Measurements from ENCODE around the gene CBR4. TPM values are rescaled to one million over a fixed set of nuclear protein-coding genes. Genes with fewer than 3 reads are reported as not detected.

The CBR4 gene
- total RNA-seq, 1 experiment from 2014 or later: 12.6 TPM

DNA sequence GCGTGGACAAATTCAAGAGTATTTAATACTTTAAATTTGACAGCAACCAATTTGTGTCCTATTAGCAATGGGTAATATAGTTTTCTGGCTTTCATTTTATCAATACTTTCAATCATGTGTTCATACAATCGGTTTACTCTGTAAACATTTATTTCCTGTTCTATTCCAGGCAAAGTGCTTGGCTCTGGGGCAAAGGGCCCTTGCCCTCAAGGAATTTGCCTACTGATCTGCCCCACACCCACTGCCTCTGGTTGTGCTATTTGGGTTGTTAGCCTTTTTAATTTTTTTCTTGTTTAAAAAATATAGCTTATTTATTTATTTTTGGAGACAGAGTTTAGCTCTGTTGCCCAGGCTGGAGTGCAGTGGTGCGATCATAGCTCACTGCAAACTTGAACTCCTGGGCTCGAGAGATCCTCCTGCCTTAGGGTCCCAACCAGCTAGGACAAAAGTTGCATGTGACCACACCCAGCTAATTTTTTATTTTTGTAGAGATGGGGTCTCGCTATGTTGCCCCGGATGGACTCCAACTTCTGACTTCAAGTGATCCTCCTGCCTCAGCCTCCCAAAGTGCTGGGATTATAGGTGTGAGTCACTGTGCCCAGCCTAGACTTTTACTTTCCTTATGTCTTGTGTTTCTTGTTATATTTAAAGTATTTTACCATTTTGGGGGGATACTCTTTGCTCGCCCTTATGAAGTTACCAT, 30.7 kb upstream of the CBR4 start:
- Histone ChIP-seq H2AFZ (ENCODE audit: low read length) (no peak overlapping the region), H3K9me2 (replicated peaks; ENCODE audit: low read length) (no peaks in the 10 kb centered on the region), H3K36me3 (ENCODE audit: low read depth, low read length) (no peaks in the 10 kb centered on the region), H3K4me3 (ENCODE audit: low read length) (no peak overlapping the region), H3K27ac (ENCODE audit: low read length) (no peak overlapping the region), H3K9me3 (ENCODE audit: low read length) (no peaks in the 10 kb centered on the region), H3K27me3 (ENCODE audit: low read length) (no peaks in the 10 kb centered on the region), H3K9ac (ENCODE audit: low read length) (no peak overlapping the region), H3K4me2 (ENCODE audit: low read length) (peak overlapping the region; percentile 22; the same call in 1 of the 2 replicates), H3K4me1 (ENCODE audit: insufficient read depth, low read length) (peaks cover 23% of the 10 kb centered on the region; the same call in 1 of the 2 replicates), H4K20me1 (ENCODE audit: low read length) (no peaks in the 10 kb centered on the region), H3F3A (ENCODE audit: low read length, unreplicated experiment) (no peaks in the 10 kb centered on the region), H3K79me2 (ENCODE audit: low read length) (no peaks in the 10 kb centered on the region)
- ChIA-PET CTCF (no interaction called here), POLR2A (ENCODE audit: unreplicated experiment) (no interaction called here)
- TF ChIP-seq, protein P1, sequence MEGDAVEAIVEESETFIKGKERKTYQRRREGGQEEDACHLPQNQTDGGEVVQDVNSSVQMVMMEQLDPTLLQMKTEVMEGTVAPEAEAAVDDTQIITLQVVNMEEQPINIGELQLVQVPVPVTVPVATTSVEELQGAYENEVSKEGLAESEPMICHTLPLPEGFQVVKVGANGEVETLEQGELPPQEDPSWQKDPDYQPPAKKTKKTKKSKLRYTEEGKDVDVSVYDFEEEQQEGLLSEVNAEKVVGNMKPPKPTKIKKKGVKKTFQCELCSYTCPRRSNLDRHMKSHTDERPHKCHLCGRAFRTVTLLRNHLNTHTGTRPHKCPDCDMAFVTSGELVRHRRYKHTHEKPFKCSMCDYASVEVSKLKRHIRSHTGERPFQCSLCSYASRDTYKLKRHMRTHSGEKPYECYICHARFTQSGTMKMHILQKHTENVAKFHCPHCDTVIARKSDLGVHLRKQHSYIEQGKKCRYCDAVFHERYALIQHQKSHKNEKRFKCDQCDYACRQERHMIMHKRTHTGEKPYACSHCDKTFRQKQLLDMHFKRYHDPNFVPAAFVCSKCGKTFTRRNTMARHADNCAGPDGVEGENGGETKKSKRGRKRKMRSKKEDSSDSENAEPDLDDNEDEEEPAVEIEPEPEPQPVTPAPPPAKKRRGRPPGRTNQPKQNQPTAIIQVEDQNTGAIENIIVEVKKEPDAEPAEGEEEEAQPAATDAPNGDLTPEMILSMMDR (conservative IDR thresholded peaks at IDR 0.05; ENCODE audit: low read depth, low read length): no peak
- TF ChIP-seq EZH2 (IDR thresholded peaks at IDR 0.05; ENCODE audit: low read length, unreplicated experiment) (no peak), EZH2phosphoT487 (IDR thresholded peaks at IDR 0.05; ENCODE audit: borderline replicate concordance, low read length) (no peak)
- no peak for ATAC-seq
- no TSS peak for BruUV-seq (replicated peaks)
- intact Hi-C loops (cut with micrococcal nuclease): no loop called here
- DNase-seq: peak; percentile 28

DNA sequence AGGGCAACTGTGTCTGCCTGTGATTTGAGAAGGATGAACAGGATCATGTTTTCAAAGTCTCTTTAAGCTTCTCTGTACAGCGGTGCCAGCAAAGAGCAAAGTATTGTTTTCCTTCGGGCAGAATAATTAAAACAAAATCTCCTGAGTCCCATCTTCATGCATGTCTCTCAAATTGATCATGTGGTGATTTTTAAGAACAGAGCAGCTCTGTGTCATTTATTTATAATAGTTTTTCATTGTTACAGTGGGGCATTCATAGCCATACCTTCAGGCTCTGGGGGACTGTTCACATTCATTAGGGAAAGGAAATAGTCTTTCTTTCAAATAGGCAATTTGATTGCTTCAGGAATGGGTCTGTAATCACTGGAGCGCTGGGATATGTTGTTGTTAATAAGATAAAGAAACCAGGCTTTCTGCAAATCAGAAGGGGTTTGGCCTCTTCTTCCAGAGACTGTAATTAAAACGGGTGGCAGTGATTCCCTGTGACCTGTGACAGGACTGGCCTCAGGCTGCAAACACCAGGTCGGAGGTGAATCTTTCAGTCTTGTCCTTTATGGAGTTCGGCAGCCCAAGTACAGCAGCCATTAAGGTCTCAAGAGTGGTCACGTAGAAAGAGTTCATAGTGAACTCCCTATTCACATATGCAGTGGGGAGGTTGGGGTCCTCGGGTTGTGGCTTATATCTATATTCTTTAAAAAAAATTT, 29.3 kb upstream of the CBR4 start:
- no peak for ATAC-seq
- CTCF ChIA-PET: no interaction called here

More for the DNA sequence above, 29.3 kb upstream of the CBR4 start:
- no peaks in the 10 kb centered on the region for H3F3A ChIP-seq (ENCODE audit: low read length, unreplicated experiment)
- no peaks in the 10 kb centered on the region for H3K79me2 ChIP-seq (ENCODE audit: low read length)
- H3K4me2 ChIP-seq (ENCODE audit: low read length): no peak overlapping the region
- peaks cover 23% of the 10 kb centered on the region; the same call in 1 of the 2 replicates for H3K4me1 ChIP-seq (ENCODE audit: insufficient read depth, low read length)
- no peak for TF ChIP-seq EZH2 (IDR thresholded peaks at IDR 0.05; ENCODE audit: low read length, unreplicated experiment)
- no peak for TF ChIP-seq EZH2phosphoT487 (IDR thresholded peaks at IDR 0.05; ENCODE audit: borderline replicate concordance, low read length)
- TF ChIP-seq, protein P1 (conservative IDR thresholded peaks at IDR 0.05; ENCODE audit: low read depth, low read length): no peak
- BruUV-seq (replicated peaks): no TSS peak
- no peak for DNase-seq
- intact Hi-C loops (cut with micrococcal nuclease): no loop called here
- no peak overlapping the region for H3K4me3 ChIP-seq (ENCODE audit: low read length)
- H3K9me3 ChIP-seq (ENCODE audit: low read length): no peaks in the 10 kb centered on the region
- H2AFZ ChIP-seq (ENCODE audit: low read length): no peak overlapping the region
- no peaks in the 10 kb centered on the region for H3K36me3 ChIP-seq (ENCODE audit: low read depth, low read length)
- H3K9ac ChIP-seq (ENCODE audit: low read length): no peak overlapping the region
- H3K9me2 ChIP-seq (replicated peaks; ENCODE audit: low read length): no peaks in the 10 kb centered on the region
- H3K27me3 ChIP-seq (ENCODE audit: low read length): no peaks in the 10 kb centered on the region
- POLR2A ChIA-PET (ENCODE audit: unreplicated experiment): no interaction called here
- H4K20me1 ChIP-seq (ENCODE audit: low read length): no peaks in the 10 kb centered on the region
- no peak overlapping the region for H3K27ac ChIP-seq (ENCODE audit: low read length)

All from PC-3 (cell line).